Measurements from ENCODE around the gene THAP7.

Gene THAP7

DNA sequence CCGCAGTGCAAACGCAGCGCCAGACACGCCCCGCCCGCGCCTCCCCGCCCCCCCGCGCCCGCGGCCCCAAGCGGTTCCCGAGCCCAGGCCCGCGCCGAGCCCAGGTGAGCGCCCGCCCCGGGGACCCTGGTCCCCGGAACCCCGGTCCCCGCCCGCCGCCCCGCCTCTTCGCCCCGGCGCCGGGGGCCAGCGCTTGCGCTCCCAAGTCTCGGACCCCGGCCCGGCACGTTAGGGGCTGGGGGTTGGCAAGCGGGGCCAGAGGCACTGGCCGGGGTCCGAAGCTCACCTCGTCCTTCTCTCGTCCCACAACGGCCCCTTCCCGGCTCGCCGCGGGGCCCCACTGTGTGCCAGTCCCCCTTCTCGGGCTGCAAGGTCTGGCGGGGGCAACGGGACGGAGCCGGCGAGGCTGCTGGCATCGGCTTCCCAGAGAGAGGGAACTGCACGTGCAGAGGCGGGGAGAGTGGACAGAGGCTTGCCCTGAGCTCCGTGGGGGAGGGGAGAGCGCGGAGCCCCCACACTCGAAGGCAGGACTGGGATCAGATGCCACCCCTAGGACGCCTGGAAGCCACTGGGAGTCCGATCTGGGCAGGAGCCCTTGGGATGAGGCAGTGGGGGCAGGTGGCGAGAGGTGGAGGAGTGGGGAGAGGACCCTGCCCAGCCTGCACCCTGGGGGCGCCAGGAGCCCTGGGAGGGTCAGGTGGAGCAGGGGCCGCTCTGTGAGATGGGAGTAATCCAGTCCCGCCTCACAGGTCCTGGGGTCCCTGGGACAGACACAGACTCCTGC lies 36.6 kb downstream of the THAP7 start:
- Histone ChIP-seq H3K4me1 (ENCODE audit: control insufficient read depth, insufficient read depth, low read length, poor library complexity, severe bottlenecking) (peaks cover 2% of the 10 kb centered on the region), H3K27ac (ENCODE audit: low read depth, low read length, severe bottlenecking) (no peak overlapping the region), H3K9me3 (ENCODE audit: control insufficient read depth, low read length) (no peaks in the 10 kb centered on the region), H3K4me3 (ENCODE audit: extremely low read depth, insufficient read depth, low read length, poor library complexity, severe bottlenecking) (peak overlapping the region; percentile 18), H3K36me3 (ENCODE audit: control insufficient read depth, insufficient read depth, low read length) (no peaks in the 10 kb centered on the region)
- 11 to 14% methylated on average over 49 to 56 of the region's 65 CpGs for WGBS, 2 experiments (ENCODE audit: insufficient coverage in 2 of 2)

GRCh38 chr22:20964799-20965103 lies 37.2 kb downstream of the THAP7 start:
- Histone ChIP-seq H3K36me3 (ENCODE audit: control insufficient read depth, insufficient read depth, low read length) (no peaks in the 10 kb centered on the region), H3K4me3 (ENCODE audit: extremely low read depth, insufficient read depth, low read length, poor library complexity, severe bottlenecking) (peak overlapping the region; percentile 14), H3K9me3 (ENCODE audit: control insufficient read depth, low read length) (no peaks in the 10 kb centered on the region), H3K4me1 (ENCODE audit: control insufficient read depth, insufficient read depth, low read length, poor library complexity, severe bottlenecking) (peaks cover 2% of the 10 kb centered on the region), H3K27ac (ENCODE audit: low read depth, low read length, severe bottlenecking) (no peak overlapping the region)
- 3 to 5% methylated on average over 13 to 15 of the region's 28 CpGs for WGBS, 2 experiments (ENCODE audit: insufficient coverage in 2 of 2)

DNA sequence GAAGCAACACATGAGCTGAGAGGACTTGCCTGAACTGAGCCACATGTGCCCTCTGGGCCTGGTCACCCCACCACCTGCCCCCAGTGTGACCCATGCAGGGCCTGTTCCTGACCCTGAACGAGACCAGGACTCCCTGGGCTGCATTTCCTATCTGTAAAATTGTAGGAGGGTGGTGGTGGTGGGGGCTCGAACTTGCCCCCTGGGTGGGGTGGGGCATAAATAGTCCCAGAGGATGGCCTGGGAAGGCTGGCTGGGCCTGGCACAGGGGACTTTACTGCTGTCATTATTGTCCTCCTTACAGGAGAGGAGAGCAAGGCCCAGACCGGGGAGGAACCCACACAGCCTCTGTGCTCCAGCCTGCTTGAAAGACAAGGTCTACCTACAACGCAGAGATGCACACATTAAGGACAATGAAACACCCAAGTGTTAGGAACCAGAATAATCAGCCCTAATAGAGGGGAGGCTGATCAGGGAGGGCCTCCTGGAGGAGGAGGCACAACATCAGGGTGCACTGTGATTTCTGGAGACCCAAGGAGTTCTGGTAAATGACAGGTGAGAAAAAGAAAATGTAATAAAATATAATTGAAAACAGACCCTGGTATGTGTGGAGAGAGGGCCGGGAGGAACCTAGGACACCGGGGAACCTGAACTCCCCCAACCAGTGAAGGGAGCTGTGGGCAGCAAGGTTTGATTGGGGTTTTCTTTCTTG lies 37.7 kb downstream of the THAP7 start:
- peak overlapping the region; percentile 14 for H3K4me3 ChIP-seq (ENCODE audit: extremely low read depth, insufficient read depth, low read length, poor library complexity, severe bottlenecking)
- H3K4me1 ChIP-seq (ENCODE audit: control insufficient read depth, insufficient read depth, low read length, poor library complexity, severe bottlenecking), result peaks cover 2% of the 10 kb centered on the region
- 55 to 71% methylated on average over 2 to 4 of the region's 6 CpGs for WGBS, 2 experiments (ENCODE audit: insufficient coverage in 2 of 2)
- no peaks in the 10 kb centered on the region for H3K36me3 ChIP-seq (ENCODE audit: control insufficient read depth, insufficient read depth, low read length)
- H3K27ac ChIP-seq (ENCODE audit: low read depth, low read length, severe bottlenecking), result no peak overlapping the region
- H3K9me3 ChIP-seq (ENCODE audit: control insufficient read depth, low read length), result no peaks in the 10 kb centered on the region

DNA sequence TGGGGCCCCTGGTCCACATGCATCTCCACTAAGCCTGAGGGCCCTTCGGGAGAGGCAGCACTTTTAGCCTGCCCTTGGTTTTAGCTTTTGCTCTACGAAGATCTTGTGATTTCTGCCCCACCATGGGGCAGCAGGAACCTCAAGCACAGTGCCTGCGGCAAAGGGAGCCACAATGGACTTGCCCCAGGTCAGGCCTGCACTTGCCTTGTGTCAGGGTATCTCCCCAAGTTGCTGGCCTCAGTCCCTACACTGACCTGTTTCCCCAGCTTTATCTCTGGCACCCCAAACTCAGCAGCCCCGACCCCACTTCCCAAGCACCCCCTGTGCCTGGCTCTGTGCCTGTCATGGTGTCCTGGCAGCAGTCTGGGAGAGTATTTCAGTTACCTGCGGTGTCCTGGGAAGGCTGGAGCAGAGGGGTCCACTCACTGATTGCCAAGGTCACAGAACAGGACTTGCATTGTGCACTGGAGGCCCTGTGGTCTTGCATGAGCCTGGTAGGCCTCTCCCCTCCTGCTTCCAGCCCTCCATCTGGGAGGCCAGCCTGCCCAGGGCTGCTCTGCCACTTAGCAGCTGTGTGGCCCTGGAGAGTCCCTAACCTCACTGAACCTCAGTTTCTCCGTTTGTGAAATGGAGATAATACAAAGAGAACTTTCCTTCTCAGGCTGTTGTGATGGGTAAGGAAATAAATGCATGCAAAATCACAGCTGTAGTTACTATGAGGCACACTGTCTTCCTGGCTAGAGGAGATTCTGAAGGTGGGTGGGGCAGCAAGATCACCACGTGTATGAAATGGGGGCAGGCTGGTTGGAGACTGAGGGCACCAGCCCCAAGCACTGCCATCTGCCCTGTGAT lies 38.5 kb downstream of the THAP7 start:
- WGBS, 2 experiments (ENCODE audit: insufficient coverage in 2 of 2), result 76 to 84% methylated on average over 5 to 7 of the region's 7 CpGs
- Histone ChIP-seq H3K4me3 (ENCODE audit: extremely low read depth, insufficient read depth, low read length, poor library complexity, severe bottlenecking) (no peak overlapping the region), H3K4me1 (ENCODE audit: control insufficient read depth, insufficient read depth, low read length, poor library complexity, severe bottlenecking) (peaks cover 2% of the 10 kb centered on the region), H3K27ac (ENCODE audit: low read depth, low read length, severe bottlenecking) (no peak overlapping the region), H3K36me3 (ENCODE audit: control insufficient read depth, insufficient read depth, low read length) (no peaks in the 10 kb centered on the region), H3K9me3 (ENCODE audit: control insufficient read depth, low read length) (no peaks in the 10 kb centered on the region)

DNA sequence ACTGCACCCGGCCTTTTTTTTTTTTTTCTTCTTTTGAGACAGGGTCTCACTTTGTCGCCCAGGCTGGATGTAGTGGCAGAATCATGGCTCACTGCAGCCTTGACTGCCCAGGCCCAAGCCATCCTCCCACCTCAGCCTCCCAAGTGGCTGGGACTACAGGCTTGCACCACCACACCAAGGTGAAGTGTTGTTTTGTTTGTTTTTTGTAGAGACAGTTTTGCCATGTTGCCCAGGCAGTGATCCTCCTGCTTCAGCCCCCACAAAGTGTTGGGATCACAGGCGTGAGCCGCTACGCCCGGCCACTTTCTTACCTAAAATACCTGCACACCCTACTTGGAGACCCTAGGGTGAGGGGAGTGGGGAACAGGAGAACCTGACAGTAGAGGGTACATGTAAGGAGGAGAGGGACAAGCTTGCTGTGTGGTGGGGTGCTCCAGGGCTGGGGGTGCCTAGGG lies 39.4 kb downstream of the THAP7 start:
- Histone ChIP-seq H3K27ac (ENCODE audit: low read depth, low read length, severe bottlenecking) (no peak overlapping the region), H3K9me3 (ENCODE audit: control insufficient read depth, low read length) (no peaks in the 10 kb centered on the region), H3K36me3 (ENCODE audit: control insufficient read depth, insufficient read depth, low read length) (no peaks in the 10 kb centered on the region), H3K4me3 (ENCODE audit: extremely low read depth, insufficient read depth, low read length, poor library complexity, severe bottlenecking) (no peak overlapping the region), H3K4me1 (ENCODE audit: control insufficient read depth, insufficient read depth, low read length, poor library complexity, severe bottlenecking) (peaks cover 2% of the 10 kb centered on the region)
- WGBS, 2 experiments (ENCODE audit: insufficient coverage in 2 of 2), result 100% methylated on average over 1 of the region's 6 CpGs; no CpG with 5 or more reads in 1 of the 2 experiments

DNA sequence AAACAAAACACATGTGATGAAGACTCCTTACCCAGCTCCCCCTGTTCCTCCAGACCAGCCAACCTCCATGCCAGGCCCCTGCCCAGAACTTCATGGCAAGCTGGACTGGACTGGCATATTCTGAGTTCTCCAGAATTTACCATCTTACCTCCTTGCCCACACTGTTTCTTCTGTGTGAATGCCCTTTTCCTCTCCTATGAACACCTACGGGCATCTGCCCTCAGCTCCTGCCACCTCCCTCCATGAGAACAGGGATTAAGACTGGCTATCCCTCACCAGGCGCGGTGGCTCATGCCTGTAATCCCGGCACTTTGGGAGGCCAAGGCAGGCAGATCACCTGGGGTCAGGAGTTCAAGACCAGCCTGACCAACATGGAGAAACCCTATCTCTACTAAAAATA lies 41.3 kb downstream of the THAP7 start:
- H3K4me1 ChIP-seq (ENCODE audit: control insufficient read depth, insufficient read depth, low read length, poor library complexity, severe bottlenecking), result peaks cover 9% of the 10 kb centered on the region
- 80% methylated on average over 1 of the region's 4 CpGs; no CpG with 5 or more reads in 1 of the 2 experiments for WGBS, 2 experiments (ENCODE audit: insufficient coverage in 2 of 2)

GRCh38 chr22:20959578-20960461 lies 42.1 kb downstream of the THAP7 start:
- no peaks in the 10 kb centered on the region for H3K36me3 ChIP-seq (ENCODE audit: control insufficient read depth, insufficient read depth, low read length)
- peaks cover 7% of the 10 kb centered on the region for H3K4me1 ChIP-seq (ENCODE audit: control insufficient read depth, insufficient read depth, low read length, poor library complexity, severe bottlenecking)
- no peak overlapping the region for H3K4me3 ChIP-seq (ENCODE audit: extremely low read depth, insufficient read depth, low read length, poor library complexity, severe bottlenecking)
- WGBS, 2 experiments (ENCODE audit: insufficient coverage in 2 of 2), result 95 to 96% methylated on average over 17 to 18 of the region's 20 CpGs
- no peaks in the 10 kb centered on the region for H3K9me3 ChIP-seq (ENCODE audit: control insufficient read depth, low read length)
- no peak overlapping the region for H3K27ac ChIP-seq (ENCODE audit: low read depth, low read length, severe bottlenecking)

More for the DNA sequence above, 41.3 kb downstream of the THAP7 start:
- H3K27ac ChIP-seq (ENCODE audit: low read depth, low read length, severe bottlenecking), result no peak overlapping the region
- H3K9me3 ChIP-seq (ENCODE audit: control insufficient read depth, low read length), result no peaks in the 10 kb centered on the region
- no peak overlapping the region for H3K4me3 ChIP-seq (ENCODE audit: extremely low read depth, insufficient read depth, low read length, poor library complexity, severe bottlenecking)
- no peaks in the 10 kb centered on the region for H3K36me3 ChIP-seq (ENCODE audit: control insufficient read depth, insufficient read depth, low read length)

DNA sequence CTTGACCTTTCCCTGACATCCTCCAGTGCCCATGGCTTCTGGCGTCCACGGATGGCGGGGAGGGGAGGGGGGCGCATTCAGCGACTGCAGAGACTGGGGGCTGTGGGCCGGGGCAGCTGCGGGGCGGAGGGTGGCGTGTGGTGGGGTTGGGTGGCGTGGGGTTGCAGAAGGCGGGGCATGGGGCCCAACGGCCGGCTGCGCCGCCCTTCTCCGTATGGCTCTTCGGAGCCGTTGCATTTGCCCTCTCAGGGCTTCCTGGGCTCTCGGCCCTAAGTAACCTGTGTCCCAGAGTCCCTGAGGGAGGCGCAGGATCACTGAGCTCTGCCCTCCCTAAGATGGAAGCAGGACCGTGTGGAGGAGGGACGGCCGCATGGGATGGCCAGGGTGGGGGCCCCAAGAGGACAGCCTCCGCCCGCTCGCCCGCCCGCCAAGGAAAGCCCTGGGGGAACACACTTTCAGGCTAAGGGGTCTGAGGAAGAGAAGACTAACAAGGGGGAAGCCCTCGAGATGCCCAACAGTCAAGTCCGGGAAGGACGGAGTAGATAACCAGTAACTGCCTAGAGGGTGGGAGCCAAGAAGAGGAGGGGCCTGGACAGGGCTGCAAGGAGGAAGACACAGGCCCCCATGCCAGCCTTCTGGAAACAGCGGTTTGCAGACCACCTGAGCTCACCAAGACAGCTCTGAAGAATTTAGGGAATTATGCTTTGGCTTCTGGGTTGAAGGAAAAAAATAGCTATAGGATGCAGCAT lies 44.1 kb downstream of the THAP7 start:
- peaks cover 7% of the 10 kb centered on the region for H3K4me1 ChIP-seq (ENCODE audit: control insufficient read depth, insufficient read depth, low read length, poor library complexity, severe bottlenecking)
- peaks cover 14% of the 10 kb centered on the region for H3K36me3 ChIP-seq (ENCODE audit: control insufficient read depth, insufficient read depth, low read length)
- H3K27ac ChIP-seq (ENCODE audit: low read depth, low read length, severe bottlenecking), result no peak overlapping the region
- H3K4me3 ChIP-seq (ENCODE audit: extremely low read depth, insufficient read depth, low read length, poor library complexity, severe bottlenecking), result peak overlapping the region; percentile 39
- WGBS, 2 experiments (ENCODE audit: insufficient coverage in 2 of 2), result 13 to 15% methylated on average over 20 to 23 of the region's 32 CpGs
- no peaks in the 10 kb centered on the region for H3K9me3 ChIP-seq (ENCODE audit: control insufficient read depth, low read length)

DNA sequence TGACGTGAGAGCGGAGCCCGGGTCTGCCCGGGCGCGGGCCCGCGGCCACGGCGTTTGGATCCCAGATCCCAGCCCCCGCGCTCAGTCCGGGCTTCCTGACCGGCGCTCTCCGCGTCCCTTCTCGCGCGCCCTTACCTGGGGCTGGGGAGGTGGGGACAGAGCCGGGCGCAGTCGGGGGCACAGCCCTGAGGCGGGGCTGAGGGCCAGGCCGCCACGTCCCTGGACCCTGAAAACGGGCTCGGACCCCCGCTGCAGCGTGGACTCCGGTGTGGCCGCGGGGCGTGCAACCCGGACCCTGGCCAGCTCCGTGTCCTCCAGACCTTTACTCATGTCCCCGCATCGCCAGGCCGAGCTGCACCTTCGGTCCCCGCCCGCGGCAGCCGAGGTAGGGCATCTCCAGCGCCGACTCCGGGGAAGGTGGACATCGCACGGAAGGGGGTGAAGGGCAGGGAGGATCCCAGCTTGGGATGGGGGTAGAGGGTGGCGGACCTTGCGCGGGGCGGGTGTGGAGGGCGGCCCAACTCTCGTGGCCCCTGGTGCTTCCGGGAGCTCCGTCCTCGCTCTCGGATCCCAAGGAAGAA lies 44.7 kb downstream of the THAP7 start:
- WGBS, 2 experiments (ENCODE audit: insufficient coverage in 2 of 2), result 5% methylated on average over 38 of the region's 59 CpGs
- H3K4me1 ChIP-seq (ENCODE audit: control insufficient read depth, insufficient read depth, low read length, poor library complexity, severe bottlenecking), result peaks cover 7% of the 10 kb centered on the region
- H3K4me3 ChIP-seq (ENCODE audit: extremely low read depth, insufficient read depth, low read length, poor library complexity, severe bottlenecking), result peak overlapping the region; percentile 39
- H3K27ac ChIP-seq (ENCODE audit: low read depth, low read length, severe bottlenecking), result no peak overlapping the region
- H3K36me3 ChIP-seq (ENCODE audit: control insufficient read depth, insufficient read depth, low read length), result peaks cover 17% of the 10 kb centered on the region
- no peaks in the 10 kb centered on the region for H3K9me3 ChIP-seq (ENCODE audit: control insufficient read depth, low read length)

All from mesodermal cell (in vitro differentiated cells).